ENCODE data around the gene COL4A2.

The COL4A2 gene

GRCh38 chr13:110265682-110266430 is 41.2 kb upstream of the COL4A2 start:
- H3K4me1 ChIP-seq (ENCODE audit: control insufficient read depth, insufficient read depth, low read length): peaks cover 4% of the 10 kb centered on the region
- no peaks in the 10 kb centered on the region for H3K27me3 ChIP-seq (ENCODE audit: control insufficient read depth, insufficient read depth, low read length)
- H3K4me3 ChIP-seq (ENCODE audit: low read depth, low read length): no peak overlapping the region
- H3K36me3 ChIP-seq (ENCODE audit: control insufficient read depth, insufficient read depth, low read length): no peaks in the 10 kb centered on the region
- H3K9ac ChIP-seq (ENCODE audit: low read depth, low read length): no peak overlapping the region
- H3K9me3 ChIP-seq (ENCODE audit: control insufficient read depth, insufficient read depth, low read length): no peaks in the 10 kb centered on the region

- Histone ChIP-seq H3K9me3 (ENCODE audit: control insufficient read depth, insufficient read depth, low read length) (no peaks in the 10 kb centered on the region), H3K27me3 (ENCODE audit: control insufficient read depth, insufficient read depth, low read length) (no peaks in the 10 kb centered on the region), H3K4me3 (ENCODE audit: low read depth, low read length) (no peak overlapping the region), H3K4me1 (ENCODE audit: control insufficient read depth, insufficient read depth, low read length) (peaks cover under 1% of the 10 kb centered on the region), H3K9ac (ENCODE audit: low read depth, low read length) (no peak overlapping the region), H3K36me3 (ENCODE audit: control insufficient read depth, insufficient read depth, low read length) (no peaks in the 10 kb centered on the region)
Observed at GRCh38 chr13:110266431-110266809, 40.7 kb upstream of the COL4A2 start.

GRCh38 chr13:110266983-110267382 is 40.1 kb upstream of the COL4A2 start:
- no peak overlapping the region for H3K9ac ChIP-seq (ENCODE audit: low read depth, low read length)
- H3K9me3 ChIP-seq (ENCODE audit: control insufficient read depth, insufficient read depth, low read length): no peaks in the 10 kb centered on the region
- no peak overlapping the region for H3K4me3 ChIP-seq (ENCODE audit: low read depth, low read length)
- H3K4me1 ChIP-seq (ENCODE audit: control insufficient read depth, insufficient read depth, low read length): no peaks in the 10 kb centered on the region
- no peaks in the 10 kb centered on the region for H3K36me3 ChIP-seq (ENCODE audit: control insufficient read depth, insufficient read depth, low read length)
- H3K27me3 ChIP-seq (ENCODE audit: control insufficient read depth, insufficient read depth, low read length): no peaks in the 10 kb centered on the region

- H3K9ac ChIP-seq (ENCODE audit: low read depth, low read length): no peak overlapping the region
- no peaks in the 10 kb centered on the region for H3K4me1 ChIP-seq (ENCODE audit: control insufficient read depth, insufficient read depth, low read length)
- H3K36me3 ChIP-seq (ENCODE audit: control insufficient read depth, insufficient read depth, low read length): no peaks in the 10 kb centered on the region
- H3K9me3 ChIP-seq (ENCODE audit: control insufficient read depth, insufficient read depth, low read length): no peaks in the 10 kb centered on the region
- no peak overlapping the region for H3K4me3 ChIP-seq (ENCODE audit: low read depth, low read length)
- no peaks in the 10 kb centered on the region for H3K27me3 ChIP-seq (ENCODE audit: control insufficient read depth, insufficient read depth, low read length)
Observed at GRCh38 chr13:110268061-110268460, 39.0 kb upstream of the COL4A2 start.

- H3K36me3 ChIP-seq (ENCODE audit: control insufficient read depth, insufficient read depth, low read length): no peaks in the 10 kb centered on the region
- H3K4me3 ChIP-seq (ENCODE audit: low read depth, low read length): no peak overlapping the region
- no peaks in the 10 kb centered on the region for H3K9me3 ChIP-seq (ENCODE audit: control insufficient read depth, insufficient read depth, low read length)
- H3K27me3 ChIP-seq (ENCODE audit: control insufficient read depth, insufficient read depth, low read length): no peaks in the 10 kb centered on the region
- H3K9ac ChIP-seq (ENCODE audit: low read depth, low read length): no peak overlapping the region
- H3K4me1 ChIP-seq (ENCODE audit: control insufficient read depth, insufficient read depth, low read length): no peaks in the 10 kb centered on the region
Observed at GRCh38 chr13:110268576-110269185, 38.4 kb upstream of the COL4A2 start.

- Histone ChIP-seq H3K27me3 (ENCODE audit: control insufficient read depth, insufficient read depth, low read length) (no peaks in the 10 kb centered on the region), H3K4me1 (ENCODE audit: control insufficient read depth, insufficient read depth, low read length) (no peaks in the 10 kb centered on the region), H3K36me3 (ENCODE audit: control insufficient read depth, insufficient read depth, low read length) (no peaks in the 10 kb centered on the region), H3K4me3 (ENCODE audit: low read depth, low read length) (no peak overlapping the region), H3K9me3 (ENCODE audit: control insufficient read depth, insufficient read depth, low read length) (no peaks in the 10 kb centered on the region), H3K9ac (ENCODE audit: low read depth, low read length) (no peak overlapping the region)
Observed at GRCh38 chr13:110269509-110270185, 37.4 kb upstream of the COL4A2 start.

GRCh38 chr13:110270507-110270906 is 36.6 kb upstream of the COL4A2 start:
- H3K27me3 ChIP-seq (ENCODE audit: control insufficient read depth, insufficient read depth, low read length): no peaks in the 10 kb centered on the region
- H3K9me3 ChIP-seq (ENCODE audit: control insufficient read depth, insufficient read depth, low read length): no peaks in the 10 kb centered on the region
- no peaks in the 10 kb centered on the region for H3K36me3 ChIP-seq (ENCODE audit: control insufficient read depth, insufficient read depth, low read length)

GRCh38 chr13:110271313-110271712 is 35.8 kb upstream of the COL4A2 start:
- Histone ChIP-seq H3K9ac (ENCODE audit: low read depth, low read length) (no peak overlapping the region), H3K9me3 (ENCODE audit: control insufficient read depth, insufficient read depth, low read length) (no peaks in the 10 kb centered on the region), H3K27me3 (ENCODE audit: control insufficient read depth, insufficient read depth, low read length) (no peaks in the 10 kb centered on the region), H3K4me1 (ENCODE audit: control insufficient read depth, insufficient read depth, low read length) (no peaks in the 10 kb centered on the region), H3K36me3 (ENCODE audit: control insufficient read depth, insufficient read depth, low read length) (no peaks in the 10 kb centered on the region), H3K4me3 (ENCODE audit: low read depth, low read length) (no peak overlapping the region)

More at GRCh38 chr13:110270507-110270906, 36.6 kb upstream of the COL4A2 start:
- H3K4me3 ChIP-seq (ENCODE audit: low read depth, low read length): no peak overlapping the region
- H3K9ac ChIP-seq (ENCODE audit: low read depth, low read length): no peak overlapping the region
- no peaks in the 10 kb centered on the region for H3K4me1 ChIP-seq (ENCODE audit: control insufficient read depth, insufficient read depth, low read length)

GRCh38 chr13:110272227-110272626 is 34.9 kb upstream of the COL4A2 start:
- Histone ChIP-seq H3K4me1 (ENCODE audit: control insufficient read depth, insufficient read depth, low read length) (no peaks in the 10 kb centered on the region), H3K36me3 (ENCODE audit: control insufficient read depth, insufficient read depth, low read length) (no peaks in the 10 kb centered on the region), H3K27me3 (ENCODE audit: control insufficient read depth, insufficient read depth, low read length) (no peaks in the 10 kb centered on the region), H3K4me3 (ENCODE audit: low read depth, low read length) (no peak overlapping the region), H3K9ac (ENCODE audit: low read depth, low read length) (no peak overlapping the region), H3K9me3 (ENCODE audit: control insufficient read depth, insufficient read depth, low read length) (no peaks in the 10 kb centered on the region)

- Histone ChIP-seq H3K4me1 (ENCODE audit: control insufficient read depth, insufficient read depth, low read length) (no peaks in the 10 kb centered on the region), H3K27me3 (ENCODE audit: control insufficient read depth, insufficient read depth, low read length) (no peaks in the 10 kb centered on the region), H3K4me3 (ENCODE audit: low read depth, low read length) (no peak overlapping the region), H3K9me3 (ENCODE audit: control insufficient read depth, insufficient read depth, low read length) (no peaks in the 10 kb centered on the region), H3K36me3 (ENCODE audit: control insufficient read depth, insufficient read depth, low read length) (no peaks in the 10 kb centered on the region), H3K9ac (ENCODE audit: low read depth, low read length) (no peak overlapping the region)
Observed at GRCh38 chr13:110272651-110273050, 34.4 kb upstream of the COL4A2 start.

GRCh38 chr13:110273254-110273653 is 33.8 kb upstream of the COL4A2 start:
- Histone ChIP-seq H3K4me3 (ENCODE audit: low read depth, low read length) (no peak overlapping the region), H3K9me3 (ENCODE audit: control insufficient read depth, insufficient read depth, low read length) (no peaks in the 10 kb centered on the region), H3K36me3 (ENCODE audit: control insufficient read depth, insufficient read depth, low read length) (no peaks in the 10 kb centered on the region), H3K4me1 (ENCODE audit: control insufficient read depth, insufficient read depth, low read length) (no peaks in the 10 kb centered on the region), H3K9ac (ENCODE audit: low read depth, low read length) (no peak overlapping the region), H3K27me3 (ENCODE audit: control insufficient read depth, insufficient read depth, low read length) (no peaks in the 10 kb centered on the region)

GRCh38 chr13:110274687-110275086 is 32.4 kb upstream of the COL4A2 start:
- H3K9ac ChIP-seq (ENCODE audit: low read depth, low read length): no peak overlapping the region
- H3K36me3 ChIP-seq (ENCODE audit: control insufficient read depth, insufficient read depth, low read length): no peaks in the 10 kb centered on the region
- no peaks in the 10 kb centered on the region for H3K4me1 ChIP-seq (ENCODE audit: control insufficient read depth, insufficient read depth, low read length)
- H3K9me3 ChIP-seq (ENCODE audit: control insufficient read depth, insufficient read depth, low read length): no peaks in the 10 kb centered on the region
- no peaks in the 10 kb centered on the region for H3K27me3 ChIP-seq (ENCODE audit: control insufficient read depth, insufficient read depth, low read length)
- H3K4me3 ChIP-seq (ENCODE audit: low read depth, low read length): no peak overlapping the region

All from iPS-15b (cell line).